Inferior parietal cortex (tissue), 1 donor: ENCODE data around the gene GATA3.

Source experiments
- DNase-seq: peaks from one replicate; pipeline ENCODE4 v3.0.0-alpha.2; 2016; ENCODE audit errors: extremely low spot score

Gene GATA3

GRCh38 chr10:8064436-8064835 lies 9.9 kb downstream of the GATA3 start:
- DNase-seq, result no peak

- no peak for DNase-seq
Measured at GRCh38 chr10:8065651-8066050, 11.2 kb downstream of the GATA3 start.

- no peak for DNase-seq
Measured at GRCh38 chr10:8066124-8066523, 11.6 kb downstream of the GATA3 start.

GRCh38 chr10:8066797-8067196 lies 12.3 kb downstream of the GATA3 start:
- DNase-seq, result no peak

- DNase-seq, result no peak
Measured at GRCh38 chr10:8069108-8069507, 14.6 kb downstream of the GATA3 start.

- no peak for DNase-seq
Measured at GRCh38 chr10:8069627-8070026, 15.1 kb downstream of the GATA3 start.

- no peak for DNase-seq
Measured at GRCh38 chr10:8070440-8070839, 16.0 kb downstream of the GATA3 start.

GRCh38 chr10:8071006-8071405 lies 16.5 kb downstream of the GATA3 start:
- no peak for DNase-seq

- DNase-seq, result no peak
Measured at GRCh38 chr10:8071666-8072065, 17.2 kb downstream of the GATA3 start.

GRCh38 chr10:8072211-8072610 lies 17.7 kb downstream of the GATA3 start:
- DNase-seq, result no peak

GRCh38 chr10:8073691-8074416 lies 19.4 kb downstream of the GATA3 start:
- no peak for DNase-seq

GRCh38 chr10:8074881-8075280 lies 20.4 kb downstream of the GATA3 start:
- no peak for DNase-seq

GRCh38 chr10:8075282-8076260 lies 21.1 kb downstream of the GATA3 start:
- DNase-seq, result no peak

GRCh38 chr10:8076933-8077332 lies 22.4 kb downstream of the GATA3 start:
- DNase-seq, result no peak

GRCh38 chr10:8078027-8078426 lies 23.5 kb downstream of the GATA3 start:
- no peak for DNase-seq

GRCh38 chr10:8079126-8079525 lies 24.6 kb downstream of the GATA3 start:
- no peak for DNase-seq

- DNase-seq, result no peak
Measured at GRCh38 chr10:8084799-8085198, 30.3 kb downstream of the GATA3 start.

GRCh38 chr10:8085251-8085650 lies 30.8 kb downstream of the GATA3 start:
- no peak for DNase-seq

GRCh38 chr10:8086315-8086714 lies 31.8 kb downstream of the GATA3 start:
- DNase-seq, result no peak

GRCh38 chr10:8088504-8088903 lies 34.0 kb downstream of the GATA3 start:
- DNase-seq, result no peak

- no peak for DNase-seq
Measured at GRCh38 chr10:8092428-8092827, 37.9 kb downstream of the GATA3 start.

GRCh38 chr10:8095959-8096358 lies 41.5 kb downstream of the GATA3 start:
- DNase-seq, result no peak

- DNase-seq, result no peak
Measured at GRCh38 chr10:8096931-8097330, 42.4 kb downstream of the GATA3 start.
